CD4-positive, alpha-beta T cell treated with Interleukin-6 for 4 hours (primary cell): ENCODE measurements around the gene RHOT2.

Source experiments
- DNase-seq: peaks from one replicate; pipeline ENCODE4 v3.0.0-alpha.2; 2020; ENCODE audit warnings: mixed read lengths

The RHOT2 gene

DNA sequence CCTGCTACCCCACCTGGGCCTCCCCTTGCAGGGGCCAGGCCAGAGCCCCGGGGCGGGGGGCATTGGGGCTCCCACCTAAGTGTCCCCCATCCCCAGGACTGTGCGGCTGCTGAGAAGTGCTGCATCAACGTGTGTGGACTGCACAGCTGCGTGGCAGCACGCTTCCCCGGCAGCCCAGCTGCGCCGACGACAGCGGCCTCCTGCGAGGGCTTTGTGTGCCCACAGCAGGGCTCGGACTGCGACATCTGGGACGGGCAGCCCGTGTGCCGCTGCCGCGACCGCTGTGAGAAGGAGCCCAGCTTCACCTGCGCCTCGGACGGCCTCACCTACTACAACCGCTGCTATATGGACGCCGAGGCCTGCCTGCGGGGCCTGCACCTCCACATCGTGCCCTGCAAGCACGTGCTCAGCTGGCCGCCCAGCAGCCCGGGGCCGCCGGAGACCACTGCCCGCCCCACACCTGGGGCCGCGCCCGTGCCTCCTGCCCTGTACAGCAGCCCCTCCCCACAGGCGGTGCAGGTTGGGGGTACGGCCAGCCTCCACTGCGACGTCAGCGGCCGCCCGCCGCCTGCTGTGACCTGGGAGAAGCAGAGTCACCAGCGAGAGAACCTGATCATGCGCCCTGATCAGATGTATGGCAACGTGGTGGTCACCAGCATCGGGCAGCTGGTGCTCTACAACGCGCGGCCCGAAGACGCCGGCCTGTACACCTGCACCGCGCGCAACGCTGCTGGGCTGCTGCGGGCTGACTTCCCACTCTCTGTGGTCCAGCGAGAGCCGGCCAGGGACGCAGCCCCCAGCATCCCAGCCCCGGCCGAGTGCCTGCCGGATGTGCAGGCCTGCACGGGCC lies 35.2 kb upstream of the RHOT2 start:
- no peak for DNase-seq

DNA sequence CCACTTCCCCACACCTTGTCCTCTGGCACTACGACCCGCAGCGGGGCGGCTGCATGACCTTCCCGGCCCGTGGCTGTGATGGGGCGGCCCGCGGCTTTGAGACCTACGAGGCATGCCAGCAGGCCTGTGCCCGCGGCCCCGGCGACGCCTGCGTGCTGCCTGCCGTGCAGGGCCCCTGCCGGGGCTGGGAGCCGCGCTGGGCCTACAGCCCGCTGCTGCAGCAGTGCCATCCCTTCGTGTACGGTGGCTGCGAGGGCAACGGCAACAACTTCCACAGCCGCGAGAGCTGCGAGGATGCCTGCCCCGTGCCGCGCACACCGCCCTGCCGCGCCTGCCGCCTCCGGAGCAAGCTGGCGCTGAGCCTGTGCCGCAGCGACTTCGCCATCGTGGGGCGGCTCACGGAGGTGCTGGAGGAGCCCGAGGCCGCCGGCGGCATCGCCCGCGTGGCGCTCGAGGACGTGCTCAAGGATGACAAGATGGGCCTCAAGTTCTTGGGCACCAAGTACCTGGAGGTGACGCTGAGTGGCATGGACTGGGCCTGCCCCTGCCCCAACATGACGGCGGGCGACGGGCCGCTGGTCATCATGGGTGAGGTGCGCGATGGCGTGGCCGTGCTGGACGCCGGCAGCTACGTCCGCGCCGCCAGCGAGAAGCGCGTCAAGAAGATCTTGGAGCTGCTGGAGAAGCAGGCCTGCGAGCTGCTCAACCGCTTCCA lies 34.4 kb upstream of the RHOT2 start:
- no peak for DNase-seq

DNA sequence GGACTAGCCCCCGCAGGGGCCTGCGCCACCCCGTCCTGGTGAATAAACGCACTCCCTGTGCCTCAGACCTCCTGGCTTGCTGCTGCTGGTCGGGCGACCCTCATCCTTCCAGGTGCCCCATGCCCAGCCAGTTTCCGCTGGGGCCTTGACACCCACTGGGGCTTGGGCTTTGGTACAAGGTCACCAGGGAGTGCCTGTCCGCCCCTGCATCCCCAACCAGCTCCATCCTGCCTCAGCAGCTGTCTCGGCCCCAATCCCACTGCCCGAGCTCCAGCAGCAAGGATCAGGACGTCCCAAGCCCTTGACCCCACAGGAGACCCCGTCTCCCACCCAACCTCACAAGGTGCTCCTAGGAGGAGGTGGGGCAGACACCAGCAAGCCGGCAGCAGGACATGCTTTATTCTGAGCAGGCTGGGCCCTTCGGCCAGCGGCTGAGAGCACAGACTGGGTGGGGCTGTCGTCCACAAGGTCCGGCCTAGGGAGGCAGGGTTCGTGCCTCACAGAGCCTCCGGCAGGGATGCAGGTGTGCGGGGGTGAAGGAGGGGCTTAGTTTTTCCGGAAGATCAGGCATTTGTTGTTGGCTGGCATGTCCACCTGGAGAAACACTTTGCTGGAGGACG lies 33.8 kb upstream of the RHOT2 start:
- DNase-seq = no peak

DNA sequence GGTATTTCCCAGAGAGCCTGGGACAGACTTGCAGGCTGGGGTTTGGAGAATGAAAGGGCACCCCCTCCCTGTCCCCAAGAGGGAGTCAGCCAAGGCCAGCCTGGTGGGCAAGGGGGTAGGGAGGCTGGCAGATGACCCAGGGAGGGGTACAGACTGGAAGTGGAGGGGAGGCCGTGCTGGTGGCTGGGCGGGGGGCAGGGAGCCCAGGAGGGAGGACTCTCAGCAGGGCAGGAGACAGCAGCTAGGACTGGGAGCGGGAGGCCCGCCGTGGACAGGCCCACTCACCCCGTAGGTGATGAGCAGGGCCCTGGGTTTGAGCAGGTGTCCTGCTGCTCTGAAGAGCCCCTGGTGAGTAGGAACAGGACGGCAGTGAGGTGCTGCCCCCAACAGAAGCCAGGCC lies 32.9 kb upstream of the RHOT2 start:
- DNase-seq = no peak

DNA sequence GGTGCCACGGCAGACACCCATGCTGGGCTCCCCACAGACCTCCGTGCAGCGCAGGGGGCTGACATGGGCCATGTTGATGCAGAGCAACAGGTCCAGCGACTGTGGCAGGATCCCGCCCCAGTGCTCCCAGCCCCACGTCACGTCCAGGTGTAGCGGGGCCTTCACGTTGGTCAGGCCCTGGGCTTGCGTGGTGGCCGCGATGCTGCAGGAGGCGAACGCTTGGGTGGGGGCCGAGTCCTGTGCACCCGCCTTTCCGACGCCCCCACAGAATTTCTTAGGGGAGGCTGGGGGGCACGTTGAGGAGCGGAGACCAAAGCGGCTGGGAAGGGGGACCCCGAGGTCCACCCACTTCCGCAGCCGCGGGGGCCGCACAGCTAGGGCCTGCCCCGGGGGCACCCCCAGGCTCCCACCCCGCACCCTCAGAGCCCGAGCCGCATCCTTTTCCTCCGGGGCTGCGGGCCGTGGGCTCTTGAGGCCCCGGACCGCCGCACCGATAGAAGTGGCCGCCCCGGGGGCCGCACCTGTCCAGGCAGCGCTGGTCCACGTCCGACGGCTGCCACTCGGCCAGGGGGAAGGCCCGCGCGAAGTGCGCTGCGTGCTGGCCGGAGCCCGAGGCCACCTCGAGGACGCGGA lies 32.2 kb upstream of the RHOT2 start:
- DNase-seq = no peak

DNA sequence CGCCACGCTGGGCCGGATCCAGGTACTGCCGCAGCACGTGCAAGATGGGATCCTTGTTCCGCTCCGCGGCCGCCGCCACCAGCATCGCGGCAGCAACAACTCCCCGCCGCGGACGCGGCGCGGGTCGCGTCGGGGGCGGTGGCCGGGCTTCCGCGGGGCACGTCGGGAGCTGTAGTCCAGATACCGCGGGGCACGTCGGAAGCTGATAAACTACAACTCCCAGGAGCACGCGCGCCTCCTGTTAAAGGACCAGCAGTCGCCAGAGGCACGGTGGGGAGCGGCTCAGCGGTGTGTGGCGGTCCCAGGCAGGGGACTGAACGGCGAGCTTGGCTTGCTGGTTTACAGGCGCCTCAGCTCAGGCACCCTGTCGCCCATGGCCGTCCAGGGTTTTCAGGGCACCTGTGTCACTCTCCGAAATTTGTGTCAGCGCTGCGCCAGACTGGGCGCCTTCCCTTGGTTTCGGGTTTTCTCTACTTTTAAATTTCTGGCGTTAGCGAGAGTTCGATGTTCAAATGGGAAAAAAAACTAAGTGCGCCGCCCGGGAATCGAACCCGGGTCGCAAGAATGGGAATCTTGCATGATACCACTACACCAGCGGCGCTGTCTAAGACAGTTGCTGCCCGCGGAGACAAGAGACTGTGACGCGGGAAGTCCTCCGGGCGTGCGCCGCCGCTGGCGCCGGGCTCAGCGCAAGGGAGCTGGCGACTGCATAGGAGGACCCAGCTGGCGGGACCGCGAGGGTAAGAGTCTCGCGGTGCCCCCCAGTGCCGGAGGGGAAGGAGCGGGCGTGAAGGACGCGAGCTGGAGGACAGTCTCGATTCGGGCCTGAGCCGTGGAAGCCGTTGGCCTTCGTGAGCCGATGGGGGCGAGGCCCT lies 31.5 kb upstream of the RHOT2 start, which contains the start of gene METTL26:
METTL26 (minus strand) TSS at position 100 of the 875 bp plus-strand sequence; CDS start at position 85, 15 bp downstream.
- DNase-seq = peak; percentile 96

DNA sequence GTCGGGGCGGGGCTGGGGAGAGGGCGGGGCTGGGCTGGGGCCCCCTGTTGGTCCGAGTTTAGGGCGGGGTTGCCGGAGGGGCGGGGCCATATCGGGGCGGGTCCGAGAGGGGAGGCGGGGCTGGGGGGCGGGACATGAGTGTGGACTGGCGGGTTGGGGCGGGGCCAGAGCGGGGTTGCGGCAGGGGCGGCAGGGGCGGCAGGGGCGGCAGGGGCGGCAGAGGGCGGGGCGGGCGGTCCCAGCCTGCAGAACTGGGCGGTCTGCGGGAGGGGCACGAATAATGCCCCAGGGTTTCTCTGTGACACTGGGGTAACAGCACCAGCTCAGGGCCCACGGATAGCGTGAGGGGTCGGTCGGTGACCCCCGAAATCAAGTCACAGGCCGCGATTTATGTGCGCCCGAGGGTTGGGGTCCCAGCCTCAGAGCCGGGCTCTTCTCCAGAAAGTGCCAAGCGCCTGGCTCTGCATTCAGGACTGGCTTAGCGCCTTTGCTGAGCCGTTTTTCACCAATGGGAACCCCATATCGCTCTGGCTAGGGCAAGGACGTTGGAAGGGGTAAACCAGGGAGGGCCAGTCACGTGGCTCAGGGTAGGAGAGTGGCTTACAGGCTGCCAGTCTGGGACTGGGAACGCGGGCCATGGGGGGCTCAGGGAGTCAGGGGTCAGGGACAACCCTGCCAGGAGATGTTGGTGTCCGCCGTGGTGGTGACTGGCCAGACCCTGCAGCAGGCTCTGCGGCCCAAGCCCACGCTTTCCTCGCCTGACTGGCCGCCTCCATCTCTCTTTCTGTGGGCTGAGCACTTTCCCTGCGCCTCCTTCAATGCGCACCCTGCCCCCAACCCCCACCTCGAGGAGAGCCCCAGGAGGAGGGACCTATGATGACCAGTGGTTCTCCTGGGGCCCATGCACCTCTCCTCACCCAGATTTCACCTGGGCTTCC lies 30.6 kb upstream of the RHOT2 start:
- peak; percentile 94 for DNase-seq

DNA sequence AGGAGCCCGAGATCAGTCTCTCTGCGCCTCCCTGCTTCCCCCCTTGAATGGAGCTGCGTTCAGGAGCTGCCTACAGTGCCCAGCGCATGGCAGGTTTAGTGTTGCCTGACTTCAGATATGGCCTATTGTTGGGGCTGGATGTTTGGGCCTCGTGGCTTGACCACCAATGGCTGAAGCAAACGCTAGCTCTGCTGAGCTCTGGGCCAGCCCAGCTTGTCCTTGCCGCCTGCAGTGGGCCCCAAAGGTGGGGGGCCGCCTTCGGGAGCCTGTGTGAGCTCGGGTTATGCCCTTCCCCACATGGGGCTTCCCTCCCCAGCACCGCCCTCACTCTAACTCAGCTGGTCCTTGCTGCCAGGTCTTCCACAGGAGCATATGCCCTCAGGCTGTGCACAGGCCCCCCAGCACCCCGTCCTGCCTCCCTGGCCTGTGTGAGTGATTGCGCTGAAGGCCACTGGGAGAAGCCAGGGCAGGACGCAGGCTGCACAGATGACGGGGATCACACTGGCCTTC lies 29.8 kb upstream of the RHOT2 start:
- no peak for DNase-seq

DNA sequence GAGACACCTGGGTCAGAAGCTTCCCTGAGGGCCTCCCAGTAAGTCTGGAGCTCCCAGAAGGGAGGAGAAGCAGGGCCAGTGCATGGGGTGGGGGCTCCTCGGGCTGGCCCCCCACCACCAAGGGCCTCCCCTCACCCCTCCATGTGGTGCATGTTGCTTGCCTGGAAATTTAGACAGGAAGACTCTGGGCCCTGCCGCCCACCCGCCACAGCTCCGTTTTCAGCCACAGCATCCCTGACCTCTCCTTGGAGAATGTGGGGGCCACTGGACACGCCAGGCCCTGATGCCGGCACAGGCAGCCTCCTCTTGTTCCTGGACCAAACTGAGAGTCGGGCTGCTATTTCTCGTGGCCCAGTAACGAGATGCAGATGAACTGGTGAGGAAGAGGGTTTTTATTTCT lies 29.1 kb upstream of the RHOT2 start:
- DNase-seq = no peak

DNA sequence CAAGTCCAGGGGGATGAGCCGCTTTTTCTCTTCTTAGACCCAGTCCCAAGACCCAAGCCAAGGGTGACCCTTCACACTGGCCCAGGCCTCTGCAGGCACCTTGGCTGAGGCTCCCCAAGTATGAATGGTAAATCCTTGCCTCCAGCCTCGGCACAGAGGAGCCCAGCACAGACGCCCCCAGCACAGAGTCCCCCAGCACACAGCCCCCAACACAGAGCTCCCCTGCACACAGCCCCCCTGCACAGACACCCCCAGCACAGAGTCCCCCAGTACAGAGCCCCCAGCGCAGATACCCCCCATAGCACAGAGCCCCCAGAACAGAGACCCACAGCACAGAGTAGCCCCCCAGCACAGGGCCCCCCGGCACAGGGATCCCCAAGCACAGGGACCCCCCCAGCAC lies 27.3 kb upstream of the RHOT2 start:
- no peak for DNase-seq

DNA sequence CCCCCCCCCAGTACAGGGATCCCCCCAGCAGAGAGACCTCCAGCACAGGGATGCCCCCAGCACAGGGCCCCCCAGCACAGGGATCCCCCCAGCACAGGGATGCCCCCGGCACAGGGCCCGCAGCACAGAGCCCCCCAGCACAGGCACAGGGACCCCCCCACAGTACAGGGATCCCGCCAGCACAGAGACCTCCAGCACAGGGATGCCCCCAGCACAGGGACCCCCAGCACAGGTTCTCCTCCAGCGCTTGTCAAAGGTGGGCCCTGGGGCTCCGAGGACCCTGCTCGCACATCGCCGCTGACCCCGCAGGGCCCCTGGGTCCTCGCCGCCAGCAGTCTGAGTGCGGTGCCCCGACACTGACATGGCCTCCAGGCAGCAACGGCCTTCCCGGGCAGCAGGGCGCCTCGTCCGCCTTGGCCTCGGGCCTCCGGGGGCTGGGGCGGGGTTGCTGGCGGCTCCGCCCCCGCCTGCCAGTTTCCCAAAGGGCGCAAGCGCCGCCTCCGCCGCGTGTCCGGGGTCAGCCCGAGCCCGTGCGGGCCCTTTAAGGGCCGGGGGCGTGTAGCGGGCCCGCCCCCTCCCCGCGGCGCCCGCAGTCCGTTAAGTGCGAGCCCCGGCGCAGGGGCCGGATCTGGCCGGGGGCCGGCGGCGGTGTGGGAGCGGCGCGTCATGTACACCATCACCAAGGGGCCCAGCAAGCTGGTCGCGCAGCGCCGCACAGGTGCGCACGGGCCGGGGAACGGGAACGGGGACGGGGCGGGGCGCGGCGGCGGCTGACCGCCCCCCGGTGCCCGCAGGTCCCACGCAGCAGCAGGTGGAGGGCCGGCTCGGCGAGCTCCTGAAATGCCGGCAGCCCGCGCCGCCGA lies 26.4 kb upstream of the RHOT2 start, which contains the start of gene MCRIP2:
MCRIP2 (plus strand) TSS at position 503 of the 863 bp plus-strand sequence; CDS start at position 667, 164 bp downstream.
- peak; percentile 78 for DNase-seq

DNA sequence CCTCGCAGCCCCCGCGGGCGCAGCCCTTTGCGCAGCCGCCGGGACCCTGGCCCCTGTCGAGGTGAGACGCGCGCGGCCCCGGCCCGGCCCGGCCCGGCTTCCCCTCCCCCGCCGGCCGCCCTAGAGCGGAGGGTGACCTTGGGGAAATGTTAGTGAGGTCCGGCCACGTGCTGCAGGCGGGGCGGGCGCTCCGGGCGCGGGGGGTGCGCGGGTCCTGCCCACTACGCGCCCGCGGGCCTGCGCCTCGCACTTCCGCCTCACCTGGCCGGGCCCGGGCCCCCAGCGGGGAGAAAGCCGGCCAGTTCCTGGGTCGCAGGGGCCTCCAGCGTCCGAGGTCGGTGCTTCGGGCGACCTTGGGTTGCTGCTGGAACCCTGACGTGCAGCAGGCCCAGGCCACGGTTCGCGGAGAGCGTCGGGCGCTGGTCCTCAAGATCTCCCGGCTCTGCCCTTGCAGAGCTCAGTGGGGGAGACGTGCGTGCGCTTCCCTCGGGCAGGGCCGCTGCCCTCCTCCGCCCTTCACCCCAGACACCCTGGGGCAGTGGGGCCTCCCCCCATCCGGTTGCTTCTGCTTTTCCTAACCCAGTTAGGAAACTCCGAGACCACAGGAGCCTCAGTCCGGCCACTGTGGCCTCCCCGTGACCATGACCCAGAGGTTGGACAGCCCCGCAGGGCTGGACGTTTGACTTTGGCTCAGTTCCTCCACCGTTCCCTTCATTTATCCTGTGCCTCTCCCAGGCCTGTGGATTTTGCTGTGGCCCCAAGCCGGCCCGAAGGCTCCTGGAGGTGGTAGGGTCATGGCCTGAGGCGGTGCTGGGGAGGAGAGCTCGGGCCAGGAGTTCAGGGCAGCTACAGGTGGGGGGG lies 25.5 kb upstream of the RHOT2 start:
- DNase-seq = peak; percentile 43

DNA sequence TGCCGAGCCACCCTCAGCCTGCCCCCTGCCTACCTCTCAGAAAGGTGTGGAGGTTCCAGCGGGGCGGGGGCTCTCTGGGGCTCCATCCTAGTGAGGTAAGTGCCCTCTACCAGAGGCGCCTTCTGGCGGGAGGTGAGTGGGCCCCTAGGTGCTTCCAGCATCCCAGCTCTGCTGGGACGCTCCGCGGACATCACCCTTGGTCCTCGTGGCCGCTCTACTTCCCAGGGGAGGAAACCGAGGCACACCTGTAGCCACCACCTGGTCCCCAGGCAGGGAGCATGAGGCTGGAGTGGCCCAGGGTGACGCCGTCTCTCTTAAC lies 24.9 kb upstream of the RHOT2 start:
- DNase-seq = no peak

DNA sequence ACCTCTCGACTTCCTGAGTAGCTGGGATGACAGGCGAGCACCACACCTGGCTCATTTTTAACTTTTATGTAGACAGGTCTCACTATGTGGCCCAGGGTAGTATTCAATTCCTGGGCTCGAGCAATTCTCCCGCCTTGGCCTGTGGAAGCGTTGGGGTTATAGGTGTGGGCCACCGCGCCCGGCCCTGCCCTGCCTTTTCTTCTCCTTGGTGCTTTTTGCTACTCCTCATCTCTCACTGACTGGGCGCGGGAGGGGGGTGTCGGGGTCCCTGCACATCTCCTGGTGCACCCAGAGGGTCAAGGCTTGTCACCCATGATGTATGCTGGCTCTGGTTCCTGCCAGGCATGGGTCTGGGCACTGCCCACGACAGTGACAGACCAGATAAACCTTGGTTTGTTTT lies 23.4 kb upstream of the RHOT2 start:
- no peak for DNase-seq

DNA sequence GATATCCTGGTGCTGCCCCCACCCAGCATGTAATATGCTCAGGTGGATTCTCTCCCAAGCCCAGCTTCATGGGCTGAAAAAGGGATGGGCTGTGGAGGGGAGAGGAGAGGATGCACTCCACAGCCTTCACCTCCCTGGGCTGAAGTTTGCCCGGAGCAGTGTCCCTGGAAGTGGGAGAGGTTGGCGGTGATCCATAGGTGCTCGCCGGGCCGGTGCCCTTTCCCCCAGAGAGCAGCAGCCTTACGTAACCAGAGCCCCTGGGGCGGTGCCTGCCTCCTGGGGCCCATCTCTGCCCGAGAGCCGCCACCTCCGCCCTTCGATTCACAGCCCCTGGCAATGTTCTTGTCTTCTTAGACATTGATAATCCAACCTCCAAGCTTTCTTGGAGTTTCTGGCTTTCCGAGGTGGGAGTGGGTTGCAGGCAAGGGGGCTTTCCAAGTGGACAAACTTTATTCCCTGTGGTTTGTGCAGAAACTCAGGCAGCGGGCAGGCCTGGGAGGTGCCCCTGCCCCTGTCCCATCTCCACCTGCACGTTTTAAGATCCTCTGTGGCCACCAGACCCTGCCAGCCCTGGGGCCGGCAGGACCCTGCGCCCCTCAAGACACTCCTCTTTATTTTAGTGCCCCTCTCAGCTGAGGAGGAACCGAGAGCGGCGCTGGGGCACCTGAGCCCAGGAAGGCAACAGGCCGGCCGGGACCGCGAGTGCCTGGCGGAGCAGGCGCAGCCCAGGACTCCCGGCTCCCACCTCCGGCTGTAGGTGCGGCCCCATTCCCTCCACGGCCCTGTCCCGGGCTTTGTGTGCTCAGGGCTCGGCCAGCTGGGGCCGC lies 21.9 kb upstream of the RHOT2 start:
- DNase-seq = no peak

DNA sequence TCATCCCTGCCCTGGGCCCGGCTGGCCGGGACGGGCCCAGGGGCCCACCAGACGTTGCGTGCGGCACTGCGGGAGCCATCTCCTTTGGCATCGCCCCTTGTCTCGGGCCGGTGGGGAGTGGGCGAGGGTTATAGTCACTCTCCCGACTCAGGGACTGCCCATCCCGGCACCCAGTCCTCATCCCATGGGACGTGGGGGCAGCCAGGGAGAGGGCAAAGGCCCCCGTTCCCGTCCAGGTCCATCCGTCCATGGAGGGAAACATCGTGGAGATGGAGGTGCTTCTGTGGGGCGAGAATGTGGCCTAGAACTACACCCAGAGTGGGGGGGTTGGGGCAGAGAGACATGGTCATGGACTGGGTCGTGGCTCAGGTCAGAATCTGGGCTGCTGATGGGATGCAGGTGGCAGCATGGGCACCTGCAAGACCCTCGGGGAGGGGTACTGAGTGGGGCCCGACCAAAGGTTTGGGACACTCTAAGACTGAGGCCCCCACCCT lies 21.2 kb upstream of the RHOT2 start:
- DNase-seq = no peak

DNA sequence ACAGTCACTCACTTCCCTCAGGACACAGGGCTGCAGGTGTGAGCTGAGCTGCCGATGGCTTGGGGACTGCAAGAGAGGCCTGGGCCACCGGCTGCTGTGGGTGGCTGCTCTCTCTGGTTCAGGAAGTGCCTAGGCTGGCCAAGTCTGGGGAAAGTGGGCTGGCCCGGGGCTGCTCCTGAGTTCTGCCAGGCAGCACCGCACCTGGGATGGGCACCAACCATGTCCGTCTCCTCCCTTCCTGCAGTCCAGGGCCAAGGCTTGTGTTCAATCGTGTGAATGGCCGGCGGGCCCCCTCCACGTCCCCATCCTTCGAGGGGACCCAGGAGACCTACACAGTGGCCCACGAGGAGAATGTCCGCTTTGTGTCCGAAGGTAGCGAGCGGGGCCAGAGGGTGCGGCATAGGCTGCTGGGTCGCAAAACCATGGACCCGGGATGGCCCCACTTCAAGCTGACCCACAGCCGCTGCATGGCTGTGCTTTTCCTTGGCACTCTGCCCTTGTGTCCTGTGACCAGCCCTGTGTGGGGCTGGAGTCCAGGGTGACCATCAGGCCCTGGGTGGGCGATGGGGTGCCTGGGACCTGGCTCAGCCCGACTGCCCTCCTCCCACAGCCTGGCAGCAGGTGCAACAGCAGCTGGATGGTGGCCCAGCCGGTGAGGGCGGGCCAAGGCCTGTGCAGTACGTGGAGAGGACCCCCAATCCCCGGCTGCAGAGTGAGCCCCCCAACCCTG lies 20.6 kb upstream of the RHOT2 start:
- DNase-seq = no peak
